Stomach (tissue), 4 donors: ENCODE data around the gene SH3PXD2A.

Source experiments
- CTCF ChIP-seq, 7 experiments: fragments of 450-650 bp in 4 of 7; fragments of 200-600 bp in 3 of 7; sonication (generic) in 3 of 7; IDR thresholded peaks; one replicate each; pipeline ENCODE4 v1.5.1; 2016 to 2019; ENCODE audit warnings: antibody characterized with exemption in 7 of 7, control low read depth in 2 of 7, mild to moderate bottlenecking in 1 of 7
- EP300 ChIP-seq: sonication (generic); formaldehyde crosslinking; IDR thresholded peaks from one replicate; pipeline ENCODE4 v1.6.1; 2017; ENCODE audit warnings: antibody characterized with exemption
- POLR2A ChIP-seq, 4 donors: fragments of 450-650 bp; IDR thresholded peaks; one replicate each; pipeline ENCODE4 v1.6.1; 2016; ENCODE audit warnings: antibody characterized with exemption in 4 of 4, control low read depth in 2 of 4, mild to moderate bottlenecking in 1 of 4, moderate library complexity in 1 of 4

GRCh38 chr10:103901299-103901698 is 45.9 kb upstream of the SH3PXD2A start:
- TF ChIP-seq CTCF (IDR thresholded peaks at IDR 0.05) = no peak
- no peak for TF ChIP-seq POLR2A (IDR thresholded peaks at IDR 0.05)
- no peak for TF ChIP-seq EP300
